HepG2 (cell line): Measurements from ENCODE around the gene CCNB1. TPM values are rescaled to one million over a fixed set of nuclear protein-coding genes. Genes with fewer than 3 reads are reported as not detected.

Experiments
- ETS1 ChIP-seq: sonication (generic); formaldehyde crosslinking; IDR thresholded peaks from 2 replicates; pipeline ENCODE4 v1.4.0; 2020; ENCODE audit warnings: missing genetic modification reagents
- HHEX ChIP-seq: IDR thresholded peaks from 2 replicates; pipeline ENCODE4 v1.6.1; 2016; ENCODE audit warnings: control low read depth
- SNAPC2 ChIP-seq: sonication (generic); formaldehyde crosslinking; IDR thresholded peaks from 2 replicates; pipeline ENCODE4 v1.8.1; 2022; ENCODE audit warnings: mild to moderate bottlenecking, missing genetic modification reagents
- SP2 ChIP-seq: sonication (generic); formaldehyde crosslinking; IDR thresholded peaks from 2 replicates; pipeline ENCODE4 v1.5.1; 2020; ENCODE audit warnings: mild to moderate bottlenecking, missing genetic modification reagents
- TIGD3 ChIP-seq: sonication (generic); formaldehyde crosslinking; IDR thresholded peaks from 2 replicates; pipeline ENCODE4 v1.5.1; 2020; ENCODE audit warnings: mild to moderate bottlenecking, missing genetic modification reagents, borderline replicate concordance
- YEATS2 ChIP-seq: sonication (generic); formaldehyde crosslinking; IDR thresholded peaks from 2 replicates; pipeline ENCODE4 v1.4.0; 2020; ENCODE audit warnings: missing genetic modification reagents, borderline replicate concordance
- ZNF335 ChIP-seq: sonication (generic); formaldehyde crosslinking; IDR thresholded peaks from 2 replicates; pipeline ENCODE4 v1.4.0; 2020; ENCODE audit warnings: missing genetic modification reagents
- ZNF343 ChIP-seq: sonication (generic); formaldehyde crosslinking; IDR thresholded peaks from 2 replicates; pipeline ENCODE4 v1.4.0; 2020; ENCODE audit warnings: mild to moderate bottlenecking, missing genetic modification reagents
- polyA plus RNA-seq, 8 experiments: library from polyadenylated mRNA; depleted of rRNA in 3 of 8; stranded (reverse) in 7 of 8; unstranded in 1 of 8; fragments of >200 nt; fragmentation: Illumina TruSeq in 4 of 8; extraction: Trizol in 4 of 8; gene quantifications; 2 replicates each; pipeline versions ENCODE4 v1.2.1 to v1.2.3, GENCODE V29; 2011 to 2016; ENCODE audit warnings: low read depth in 4 of 8, missing spikeins in 1 of 8, mixed read lengths in 1 of 8; ENCODE audit not compliant: insufficient read depth in 1 of 8
- total RNA-seq, 5 experiments: library from RNA; depleted of rRNA; stranded (reverse); fragments of >200 nt; fragmentation: Illumina TruSeq; extraction: Trizol; gene quantifications; 2 replicates each; pipeline ENCODE4 v1.2.3, GENCODE V29; 2016; ENCODE audit warnings: low read depth in 1 of 5
- TF ChIP-seq, protein P1 (sequence below): IDR thresholded peaks from 2 replicates; pipeline ENCODE4 v1.6.1; 2016; ENCODE audit warnings: missing compliant biosample characterization, missing genetic modification reagents, borderline replicate concordance
- TF ChIP-seq, protein P2 (sequence below): IDR thresholded peaks from 2 replicates; pipeline ENCODE4 v1.6.1; 2016; ENCODE audit warnings: mild to moderate bottlenecking, missing biosample characterization, missing genetic modification reagents
- TF ChIP-seq, protein P3 (sequence below): sonication (generic); formaldehyde crosslinking; IDR thresholded peaks from 2 replicates; pipeline ENCODE4 v1.4.0; 2020; ENCODE audit warnings: missing genetic modification reagents
- TF ChIP-seq, protein P4 (sequence below): sonication (generic); formaldehyde crosslinking; IDR thresholded peaks from 2 replicates; pipeline ENCODE4 v1.4.0; 2020; ENCODE audit warnings: missing genetic modification reagents, borderline replicate concordance
- TF ChIP-seq, protein P5 (sequence below): sonication (generic); formaldehyde crosslinking; IDR thresholded peaks from 2 replicates; pipeline ENCODE4 v1.4.0; 2020; ENCODE audit warnings: missing genetic modification reagents

CCNB1 gene
- total and polyA plus RNA-seq, 2 of the 13 experiments (the other 11 are each of a cell fraction or from before 2014, with no cell fraction given) = 82.3 to 316 TPM

DNA sequence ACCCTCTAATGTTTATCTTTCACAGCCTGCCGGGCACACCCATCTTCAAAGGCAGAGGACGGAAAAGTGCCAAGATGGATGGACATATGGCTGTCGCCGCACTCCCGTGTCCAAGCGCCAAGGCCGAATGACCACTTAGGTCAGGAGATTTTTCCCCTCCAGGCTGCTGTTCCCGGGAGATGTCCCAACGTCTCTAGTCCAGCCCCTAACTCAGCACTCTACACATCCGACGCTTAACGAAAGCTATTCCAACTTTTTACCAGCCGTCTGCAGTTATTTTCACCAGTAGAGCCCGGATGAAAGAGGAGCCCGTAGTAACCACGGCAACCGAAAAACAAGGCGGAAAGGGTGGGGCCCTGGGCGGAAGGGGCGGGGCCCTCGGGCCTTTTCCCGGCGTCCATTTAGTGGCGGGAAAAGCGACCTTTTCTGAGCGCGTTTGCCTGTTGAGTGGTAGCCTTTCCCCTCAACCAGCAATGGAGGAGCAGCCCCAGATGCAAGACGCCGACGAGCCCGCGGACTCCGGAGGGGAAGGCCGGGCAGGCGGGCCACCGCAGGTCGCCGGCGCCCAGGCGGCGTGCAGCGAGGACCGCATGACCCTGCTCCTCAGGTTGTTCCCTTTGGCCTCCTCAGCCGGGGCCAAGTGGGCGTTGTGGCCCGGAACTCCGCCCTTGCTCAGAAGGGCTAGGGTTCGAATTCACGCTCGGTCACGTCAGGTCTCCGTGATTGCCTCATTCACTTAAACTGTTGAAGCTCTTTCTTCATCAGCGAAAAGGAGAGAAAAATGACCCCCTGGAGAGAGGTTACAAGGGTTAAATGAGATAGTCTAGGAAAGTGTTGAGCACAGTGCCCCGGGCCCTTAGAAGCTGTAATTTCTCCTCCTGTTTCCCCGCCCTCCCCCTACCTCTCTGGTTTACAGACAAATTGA is 22.5 kb downstream of the CCNB1 start, which contains the start of gene CENPH (continued):
- TF ChIP-seq, protein P1, sequence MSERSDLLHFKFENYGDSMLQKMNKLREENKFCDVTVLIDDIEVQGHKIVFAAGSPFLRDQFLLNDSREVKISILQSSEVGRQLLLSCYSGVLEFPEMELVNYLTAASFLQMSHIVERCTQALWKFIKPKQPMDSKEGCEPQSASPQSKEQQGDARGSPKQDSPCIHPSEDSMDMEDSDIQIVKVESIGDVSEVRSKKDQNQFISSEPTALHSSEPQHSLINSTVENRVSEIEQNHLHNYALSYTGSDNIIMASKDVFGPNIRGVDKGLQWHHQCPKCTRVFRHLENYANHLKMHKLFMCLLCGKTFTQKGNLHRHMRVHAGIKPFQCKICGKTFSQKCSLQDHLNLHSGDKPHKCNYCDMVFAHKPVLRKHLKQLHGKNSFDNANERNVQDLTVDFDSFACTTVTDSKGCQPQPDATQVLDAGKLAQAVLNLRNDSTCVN (CRISPR knock-in tag) = no peak
- TF ChIP-seq HHEX (CRISPR knock-in tag) (no peak), ZNF335 (CRISPR knock-in tag) (peak; percentile 74; the same call in 1 of the 2 replicates), ETS1 (CRISPR knock-in tag) (no peak), YEATS2 (CRISPR knock-in tag) (peak; percentile 85), SNAPC2 (CRISPR knock-in tag) (peak; percentile 69), SP2 (peak; percentile 73), ZNF343 (CRISPR knock-in tag) (0 out of 2 replicates have a peak, but pooled peaks have one; percentile 65), TIGD3 (CRISPR knock-in tag) (no peak)
- TF ChIP-seq, protein P2, sequence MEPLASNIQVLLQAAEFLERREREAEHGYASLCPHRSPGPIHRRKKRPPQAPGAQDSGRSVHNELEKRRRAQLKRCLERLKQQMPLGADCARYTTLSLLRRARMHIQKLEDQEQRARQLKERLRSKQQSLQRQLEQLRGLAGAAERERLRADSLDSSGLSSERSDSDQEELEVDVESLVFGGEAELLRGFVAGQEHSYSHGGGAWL (CRISPR knock-in tag) = 0 out of 2 replicates have a peak, but pooled peaks have one; percentile 64
- TF ChIP-seq, protein P3, sequence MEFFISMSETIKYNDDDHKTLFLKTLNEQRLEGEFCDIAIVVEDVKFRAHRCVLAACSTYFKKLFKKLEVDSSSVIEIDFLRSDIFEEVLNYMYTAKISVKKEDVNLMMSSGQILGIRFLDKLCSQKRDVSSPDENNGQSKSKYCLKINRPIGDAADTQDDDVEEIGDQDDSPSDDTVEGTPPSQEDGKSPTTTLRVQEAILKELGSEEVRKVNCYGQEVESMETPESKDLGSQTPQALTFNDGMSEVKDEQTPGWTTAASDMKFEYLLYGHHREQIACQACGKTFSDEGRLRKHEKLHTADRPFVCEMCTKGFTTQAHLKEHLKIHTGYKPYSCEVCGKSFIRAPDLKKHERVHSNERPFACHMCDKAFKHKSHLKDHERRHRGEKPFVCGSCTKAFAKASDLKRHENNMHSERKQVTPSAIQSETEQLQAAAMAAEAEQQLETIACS (CRISPR knock-in tag) = peak; percentile 42; the same call in 1 of the 2 replicates
- TF ChIP-seq, protein P4, sequence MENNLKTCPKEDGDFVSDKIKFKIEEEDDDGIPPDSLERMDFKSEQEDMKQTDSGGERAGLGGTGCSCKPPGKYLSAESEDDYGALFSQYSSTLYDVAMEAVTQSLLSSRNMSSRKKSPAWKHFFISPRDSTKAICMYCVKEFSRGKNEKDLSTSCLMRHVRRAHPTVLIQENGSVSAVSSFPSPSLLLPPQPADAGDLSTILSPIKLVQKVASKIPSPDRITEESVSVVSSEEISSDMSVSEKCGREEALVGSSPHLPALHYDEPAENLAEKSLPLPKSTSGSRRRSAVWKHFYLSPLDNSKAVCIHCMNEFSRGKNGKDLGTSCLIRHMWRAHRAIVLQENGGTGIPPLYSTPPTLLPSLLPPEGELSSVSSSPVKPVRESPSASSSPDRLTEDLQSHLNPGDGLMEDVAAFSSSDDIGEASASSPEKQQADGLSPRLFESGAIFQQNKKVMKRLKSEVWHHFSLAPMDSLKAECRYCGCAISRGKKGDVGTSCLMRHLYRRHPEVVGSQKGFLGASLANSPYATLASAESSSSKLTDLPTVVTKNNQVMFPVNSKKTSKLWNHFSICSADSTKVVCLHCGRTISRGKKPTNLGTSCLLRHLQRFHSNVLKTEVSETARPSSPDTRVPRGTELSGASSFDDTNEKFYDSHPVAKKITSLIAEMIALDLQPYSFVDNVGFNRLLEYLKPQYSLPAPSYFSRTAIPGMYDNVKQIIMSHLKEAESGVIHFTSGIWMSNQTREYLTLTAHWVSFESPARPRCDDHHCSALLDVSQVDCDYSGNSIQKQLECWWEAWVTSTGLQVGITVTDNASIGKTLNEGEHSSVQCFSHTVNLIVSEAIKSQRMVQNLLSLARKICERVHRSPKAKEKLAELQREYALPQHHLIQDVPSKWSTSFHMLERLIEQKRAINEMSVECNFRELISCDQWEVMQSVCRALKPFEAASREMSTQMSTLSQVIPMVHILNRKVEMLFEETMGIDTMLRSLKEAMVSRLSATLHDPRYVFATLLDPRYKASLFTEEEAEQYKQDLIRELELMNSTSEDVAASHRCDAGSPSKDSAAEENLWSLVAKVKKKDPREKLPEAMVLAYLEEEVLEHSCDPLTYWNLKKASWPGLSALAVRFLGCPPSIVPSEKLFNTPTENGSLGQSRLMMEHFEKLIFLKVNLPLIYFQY (CRISPR knock-in tag) = no peak
- TF ChIP-seq, protein P5, sequence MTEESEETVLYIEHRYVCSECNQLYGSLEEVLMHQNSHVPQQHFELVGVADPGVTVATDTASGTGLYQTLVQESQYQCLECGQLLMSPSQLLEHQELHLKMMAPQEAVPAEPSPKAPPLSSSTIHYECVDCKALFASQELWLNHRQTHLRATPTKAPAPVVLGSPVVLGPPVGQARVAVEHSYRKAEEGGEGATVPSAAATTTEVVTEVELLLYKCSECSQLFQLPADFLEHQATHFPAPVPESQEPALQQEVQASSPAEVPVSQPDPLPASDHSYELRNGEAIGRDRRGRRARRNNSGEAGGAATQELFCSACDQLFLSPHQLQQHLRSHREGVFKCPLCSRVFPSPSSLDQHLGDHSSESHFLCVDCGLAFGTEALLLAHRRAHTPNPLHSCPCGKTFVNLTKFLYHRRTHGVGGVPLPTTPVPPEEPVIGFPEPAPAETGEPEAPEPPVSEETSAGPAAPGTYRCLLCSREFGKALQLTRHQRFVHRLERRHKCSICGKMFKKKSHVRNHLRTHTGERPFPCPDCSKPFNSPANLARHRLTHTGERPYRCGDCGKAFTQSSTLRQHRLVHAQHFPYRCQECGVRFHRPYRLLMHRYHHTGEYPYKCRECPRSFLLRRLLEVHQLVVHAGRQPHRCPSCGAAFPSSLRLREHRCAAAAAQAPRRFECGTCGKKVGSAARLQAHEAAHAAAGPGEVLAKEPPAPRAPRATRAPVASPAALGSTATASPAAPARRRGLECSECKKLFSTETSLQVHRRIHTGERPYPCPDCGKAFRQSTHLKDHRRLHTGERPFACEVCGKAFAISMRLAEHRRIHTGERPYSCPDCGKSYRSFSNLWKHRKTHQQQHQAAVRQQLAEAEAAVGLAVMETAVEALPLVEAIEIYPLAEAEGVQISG (CRISPR knock-in tag) = peak; percentile 70
